ENCODE measurements around the gene EID2.

The EID2 gene

DNA sequence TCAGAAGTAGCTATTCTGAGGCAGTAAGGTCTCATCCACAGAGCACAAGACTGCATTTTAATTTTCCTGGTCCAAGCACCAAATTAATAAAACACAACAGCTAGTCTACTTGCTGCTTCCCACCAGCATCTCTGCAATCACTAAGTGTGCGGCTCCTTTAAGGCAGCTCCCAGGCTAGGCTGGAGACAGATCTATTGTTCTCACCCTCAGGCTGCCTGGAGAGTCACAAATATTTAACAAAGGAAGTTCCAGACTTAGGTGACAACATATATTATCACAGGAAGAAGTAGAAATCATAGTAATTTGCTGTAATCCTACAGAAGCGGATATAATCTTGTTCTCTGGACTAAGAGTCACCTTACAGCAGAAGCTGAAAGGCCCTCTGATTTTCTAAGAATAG lies 2.2 kb upstream of the EID2 start:
- TF ChIP-seq, protein P1, sequence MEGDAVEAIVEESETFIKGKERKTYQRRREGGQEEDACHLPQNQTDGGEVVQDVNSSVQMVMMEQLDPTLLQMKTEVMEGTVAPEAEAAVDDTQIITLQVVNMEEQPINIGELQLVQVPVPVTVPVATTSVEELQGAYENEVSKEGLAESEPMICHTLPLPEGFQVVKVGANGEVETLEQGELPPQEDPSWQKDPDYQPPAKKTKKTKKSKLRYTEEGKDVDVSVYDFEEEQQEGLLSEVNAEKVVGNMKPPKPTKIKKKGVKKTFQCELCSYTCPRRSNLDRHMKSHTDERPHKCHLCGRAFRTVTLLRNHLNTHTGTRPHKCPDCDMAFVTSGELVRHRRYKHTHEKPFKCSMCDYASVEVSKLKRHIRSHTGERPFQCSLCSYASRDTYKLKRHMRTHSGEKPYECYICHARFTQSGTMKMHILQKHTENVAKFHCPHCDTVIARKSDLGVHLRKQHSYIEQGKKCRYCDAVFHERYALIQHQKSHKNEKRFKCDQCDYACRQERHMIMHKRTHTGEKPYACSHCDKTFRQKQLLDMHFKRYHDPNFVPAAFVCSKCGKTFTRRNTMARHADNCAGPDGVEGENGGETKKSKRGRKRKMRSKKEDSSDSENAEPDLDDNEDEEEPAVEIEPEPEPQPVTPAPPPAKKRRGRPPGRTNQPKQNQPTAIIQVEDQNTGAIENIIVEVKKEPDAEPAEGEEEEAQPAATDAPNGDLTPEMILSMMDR (IDR thresholded peaks at IDR 0.05; ENCODE audit: low read depth, low read length, missing control alignments), result no peak
- in situ Hi-C loops (cut with HindIII; ENCODE audit: low sequenced_read_pairs), result no loop called here
- H3K4me3 ChIP-seq (ENCODE audit: low read depth, low read length), result no peak overlapping the region
- no peak for DNase-seq (ENCODE audit: low read depth)

DNA sequence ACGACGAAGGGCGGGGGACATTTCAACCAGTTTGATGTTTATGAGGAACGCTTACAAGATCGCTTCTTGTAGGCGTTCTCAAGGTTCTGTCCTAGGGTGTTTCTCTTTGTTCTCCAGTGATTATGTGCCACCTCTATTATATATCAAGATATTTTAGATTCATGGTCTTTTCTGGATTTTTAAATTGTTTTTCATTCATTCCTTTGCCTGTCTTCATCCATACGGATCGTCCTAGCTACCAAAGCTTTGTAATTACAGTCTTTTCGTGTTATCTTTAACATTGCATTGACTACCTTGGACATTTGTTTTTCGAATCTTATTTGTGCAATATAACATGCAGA lies 342 bp upstream of the EID2 start:
- TF ChIP-seq, protein P1 (IDR thresholded peaks at IDR 0.05; ENCODE audit: low read depth, low read length, missing control alignments), result no peak
- in situ Hi-C loops (cut with HindIII; ENCODE audit: low sequenced_read_pairs), result no loop called here
- DNase-seq (ENCODE audit: low read depth), result no peak
- H3K4me3 ChIP-seq (ENCODE audit: low read depth, low read length), result peak overlapping the region; percentile 83

- TF ChIP-seq, protein P1 (IDR thresholded peaks at IDR 0.05; ENCODE audit: low read depth, low read length, missing control alignments), result no peak
- peak overlapping the region; percentile 83 for H3K4me3 ChIP-seq (ENCODE audit: low read depth, low read length)
- no peak for DNase-seq (ENCODE audit: low read depth)
- in situ Hi-C loops (cut with HindIII; ENCODE audit: low sequenced_read_pairs), result no loop called here
Measured at GRCh38 chr19:39539165-39539517, 820 bp downstream of the EID2 start.

GRCh38 chr19:39533791-39534190 lies 6.2 kb downstream of the EID2 start:
- DNase-seq (ENCODE audit: low read depth), result no peak
- in situ Hi-C loops (cut with HindIII; ENCODE audit: low sequenced_read_pairs), result no loop called here
- H3K4me3 ChIP-seq (ENCODE audit: low read depth, low read length), result no peak overlapping the region
- TF ChIP-seq, protein P1 (IDR thresholded peaks at IDR 0.05; ENCODE audit: low read depth, low read length, missing control alignments), result no peak

GRCh38 chr19:39533003-39533512 lies 6.9 kb downstream of the EID2 start:
- peak overlapping the region; percentile 94 for H3K4me3 ChIP-seq (ENCODE audit: low read depth, low read length)
- TF ChIP-seq, protein P1 (IDR thresholded peaks at IDR 0.05; ENCODE audit: low read depth, low read length, missing control alignments), result no peak
- no peak for DNase-seq (ENCODE audit: low read depth)
- in situ Hi-C loops (cut with HindIII; ENCODE audit: low sequenced_read_pairs), result no loop called here

GRCh38 chr19:39532233-39533002 lies 7.5 kb downstream of the EID2 start, which contains the start of gene EID2B:
TSS of gene EID2B (minus strand) at chr19:39532852. CDS start at chr19:39532802, 50 bp downstream.
- TF ChIP-seq, protein P1 (IDR thresholded peaks at IDR 0.05; ENCODE audit: low read depth, low read length, missing control alignments), result peak; percentile 98
- peak within 1 kb of the TSS; percentile 94 for H3K4me3 ChIP-seq (ENCODE audit: low read depth, low read length)
- in situ Hi-C loops (cut with HindIII; ENCODE audit: low sequenced_read_pairs), result no loop called here
- DNase-seq (ENCODE audit: low read depth), result peak; percentile 94
